Neural cell (in vitro differentiated cells): Measurements from ENCODE around the gene DAPK2. TPM values are rescaled to one million over a fixed set of nuclear protein-coding genes. Genes with fewer than 3 reads are reported as not detected.
"Not testable (repeated sequence)": the region's sequence is repeated elsewhere in the genome, so short reads cannot be mapped to it uniquely, and the experiment has no call there.

Experiments used
- H2AFZ ChIP-seq: fragments of 200-600, 300-800 bp; sonication (generic), shearing (Covaris generic); 2 replicates; pipeline ENCODE4 v1.6.0; 2014; ENCODE audit warnings: low read depth, mild to moderate bottlenecking, antibody characterized with exemption, low read length, moderate library complexity
- H3F3A ChIP-seq: fragments of 200-600 bp; shearing (Covaris generic); 2 replicates; pipeline ENCODE4 v1.6.1; 2016; ENCODE audit warnings: mild to moderate bottlenecking, moderate library complexity, mixed read lengths, antibody characterized with exemption, low read length; ENCODE audit not compliant: insufficient read depth, poor library complexity, severe bottlenecking
- H3K27ac ChIP-seq: fragments of 200-600, 300-800 bp; sonication (generic), shearing (Covaris generic); 2 replicates; pipeline ENCODE4 v1.5.1; 2014; ENCODE audit warnings: mild to moderate bottlenecking, low read length, moderate library complexity
- H3K27me3 ChIP-seq: fragments of 300-800, 200-600 bp; sonication (generic), shearing (Covaris generic); 2 replicates; pipeline ENCODE4 v1.6.0; 2014; ENCODE audit warnings: mild to moderate bottlenecking, low read depth, low read length, moderate library complexity; ENCODE audit not compliant: insufficient read depth
- H3K36me3 ChIP-seq: fragments of 300-800, 200-600 bp; sonication (generic), shearing (Covaris generic); 2 replicates; pipeline ENCODE4 v1.5.1; 2014; ENCODE audit warnings: mild to moderate bottlenecking, antibody characterized with exemption, low read length, moderate library complexity; ENCODE audit not compliant: insufficient read depth
- H3K4me2 ChIP-seq: fragments of 300-800, 200-600 bp; sonication (generic), shearing (Covaris generic); 2 replicates; pipeline ENCODE4 v1.6.0; 2014; ENCODE audit warnings: mild to moderate bottlenecking, low read length
- H3K4me3 ChIP-seq: fragments of 300-800, 200-600 bp; sonication (generic), shearing (Covaris generic); 2 replicates; pipeline ENCODE4 v1.5.1; 2014; ENCODE audit warnings: mild to moderate bottlenecking, low read length, moderate library complexity
- H3K79me2 ChIP-seq: fragments of 200-600 bp; shearing (Covaris generic); replicated peaks from 2 replicates; pipeline ENCODE4 v1.6.0; 2014; ENCODE audit warnings: mild to moderate bottlenecking, low read length, moderate library complexity; ENCODE audit not compliant: insufficient read depth
- H3K9ac ChIP-seq: fragments of 300-800, 200-600 bp; sonication (generic), shearing (Covaris generic); 2 replicates; pipeline ENCODE4 v1.6.1; 2016; ENCODE audit warnings: mild to moderate bottlenecking, low read length, mixed read lengths
- H3K9me2 ChIP-seq: fragments of 200-600 bp; shearing (Covaris generic); 2 replicates; pipeline ENCODE4 v1.6.1; 2016; ENCODE audit warnings: mild to moderate bottlenecking, low read length, mixed read lengths; ENCODE audit not compliant: insufficient read depth
- H3K9me3 ChIP-seq: fragments of 200-600, 300-800 bp; sonication (generic), shearing (Covaris generic); 2 replicates; pipeline ENCODE4 v1.6.1; 2016; ENCODE audit warnings: mild to moderate bottlenecking, mixed run types, low read length, moderate library complexity, mixed read lengths
- H4K20me1 ChIP-seq: fragments of 200-600 bp; shearing (Covaris generic); 2 replicates; pipeline ENCODE4 v1.6.1; 2016; ENCODE audit warnings: mild to moderate bottlenecking, mixed run types; ENCODE audit not compliant: insufficient read depth
- CTCF ChIP-seq: fragments of 450-650 bp; IDR thresholded peaks from 2 replicates; pipeline ENCODE4 v1.5.1; 2014; ENCODE audit warnings: antibody characterized with exemption, mild to moderate bottlenecking, moderate library complexity; ENCODE audit not compliant: poor library complexity, severe bottlenecking
- EP300 ChIP-seq: fragments of 450-650 bp; conservative IDR thresholded peaks from 2 replicates; pipeline ENCODE4 v1.6.1; 2014; ENCODE audit warnings: antibody characterized with exemption, mild to moderate bottlenecking, moderate library complexity; ENCODE audit not compliant: poor library complexity, severe bottlenecking
- EZH2 ChIP-seq: fragments of 200-600, 300-800 bp; shearing (Covaris generic), sonication (generic); IDR thresholded peaks from 2 replicates; pipeline ENCODE4 v1.6.1; 2014; ENCODE audit warnings: antibody characterized with exemption, low read length, borderline replicate concordance, mild to moderate bottlenecking; ENCODE audit not compliant: insufficient read depth, poor library complexity, severe bottlenecking
- MXI1 ChIP-seq: fragments of 450-650 bp; conservative IDR thresholded peaks from 2 replicates; pipeline ENCODE4 v1.6.1; 2014; ENCODE audit warnings: antibody characterized with exemption, mild to moderate bottlenecking; ENCODE audit not compliant: poor library complexity, severe bottlenecking
- POLR2AphosphoS5 ChIP-seq: IDR thresholded peaks from 2 replicates; pipeline ENCODE4 v1.6.1; 2012
- RAD21 ChIP-seq: fragments of 450-650 bp; conservative IDR thresholded peaks from 2 replicates; pipeline ENCODE4 v1.6.1; 2014; ENCODE audit warnings: antibody characterized with exemption, mild to moderate bottlenecking, moderate library complexity
- SMC3 ChIP-seq: fragments of 450-650 bp; conservative IDR thresholded peaks from 2 replicates; pipeline ENCODE4 v1.6.1; 2014; ENCODE audit warnings: antibody characterized with exemption, mild to moderate bottlenecking, moderate library complexity; ENCODE audit not compliant: poor library complexity
- TAF1 ChIP-seq: IDR thresholded peaks from 2 replicates; pipeline ENCODE4 v1.6.1; 2012; ENCODE audit warnings: low read depth
- polyA plus RNA-seq: library from polyadenylated mRNA; depleted of rRNA; stranded (reverse); fragments of >200 nt; gene quantifications from 2 replicates; pipeline ENCODE4 v1.2.3, GENCODE V29; 2014
- TF ChIP-seq, protein P1 (sequence below): IDR thresholded peaks from 2 replicates; pipeline ENCODE4 v1.6.1; 2012; ENCODE audit warnings: borderline replicate concordance

Gene DAPK2
- polyA plus RNA-seq, 1 donor from 2014 or later = 0.78 TPM

GRCh38 chr15:64089543-64090280 is 43.4 kb upstream of the DAPK2 start:
- H2AFZ ChIP-seq = no peak overlapping the region
- no peaks in the 10 kb centered on the region for H3K27me3 ChIP-seq
- no peak overlapping the region for H3K9ac ChIP-seq
- peaks cover 8% of the 10 kb centered on the region for H3K36me3 ChIP-seq
- H3K27ac ChIP-seq = no peak overlapping the region
- TF ChIP-seq MXI1 = no peak
- TF ChIP-seq POLR2AphosphoS5 = no peak
- no peak for TF ChIP-seq TAF1
- no peak for TF ChIP-seq EP300
- no peak for TF ChIP-seq RAD21
- no peak for TF ChIP-seq SMC3
- TF ChIP-seq, protein P1, sequence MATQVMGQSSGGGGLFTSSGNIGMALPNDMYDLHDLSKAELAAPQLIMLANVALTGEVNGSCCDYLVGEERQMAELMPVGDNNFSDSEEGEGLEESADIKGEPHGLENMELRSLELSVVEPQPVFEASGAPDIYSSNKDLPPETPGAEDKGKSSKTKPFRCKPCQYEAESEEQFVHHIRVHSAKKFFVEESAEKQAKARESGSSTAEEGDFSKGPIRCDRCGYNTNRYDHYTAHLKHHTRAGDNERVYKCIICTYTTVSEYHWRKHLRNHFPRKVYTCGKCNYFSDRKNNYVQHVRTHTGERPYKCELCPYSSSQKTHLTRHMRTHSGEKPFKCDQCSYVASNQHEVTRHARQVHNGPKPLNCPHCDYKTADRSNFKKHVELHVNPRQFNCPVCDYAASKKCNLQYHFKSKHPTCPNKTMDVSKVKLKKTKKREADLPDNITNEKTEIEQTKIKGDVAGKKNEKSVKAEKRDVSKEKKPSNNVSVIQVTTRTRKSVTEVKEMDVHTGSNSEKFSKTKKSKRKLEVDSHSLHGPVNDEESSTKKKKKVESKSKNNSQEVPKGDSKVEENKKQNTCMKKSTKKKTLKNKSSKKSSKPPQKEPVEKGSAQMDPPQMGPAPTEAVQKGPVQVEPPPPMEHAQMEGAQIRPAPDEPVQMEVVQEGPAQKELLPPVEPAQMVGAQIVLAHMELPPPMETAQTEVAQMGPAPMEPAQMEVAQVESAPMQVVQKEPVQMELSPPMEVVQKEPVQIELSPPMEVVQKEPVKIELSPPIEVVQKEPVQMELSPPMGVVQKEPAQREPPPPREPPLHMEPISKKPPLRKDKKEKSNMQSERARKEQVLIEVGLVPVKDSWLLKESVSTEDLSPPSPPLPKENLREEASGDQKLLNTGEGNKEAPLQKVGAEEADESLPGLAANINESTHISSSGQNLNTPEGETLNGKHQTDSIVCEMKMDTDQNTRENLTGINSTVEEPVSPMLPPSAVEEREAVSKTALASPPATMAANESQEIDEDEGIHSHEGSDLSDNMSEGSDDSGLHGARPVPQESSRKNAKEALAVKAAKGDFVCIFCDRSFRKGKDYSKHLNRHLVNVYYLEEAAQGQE = no peak
- TF ChIP-seq EZH2 = no peak
- no peak for TF ChIP-seq CTCF
- no peak overlapping the region for H3K4me2 ChIP-seq
- H3K9me3 ChIP-seq = no peaks in the 10 kb centered on the region
- H3K79me2 ChIP-seq = peaks cover 14% of the 10 kb centered on the region
- H3K9me2 ChIP-seq = no peaks in the 10 kb centered on the region
- no peaks in the 10 kb centered on the region for H3F3A ChIP-seq
- H3K4me3 ChIP-seq = no peak overlapping the region
- H4K20me1 ChIP-seq = no peaks in the 10 kb centered on the region

GRCh38 chr15:64082757-64083156 is 36.5 kb upstream of the DAPK2 start:
- Histone ChIP-seq H3K9me3 (no peaks in the 10 kb centered on the region), H2AFZ (no peak overlapping the region), H3K36me3 (peaks cover under 1% of the 10 kb centered on the region), H3K9ac (no peak overlapping the region), H4K20me1 (no peaks in the 10 kb centered on the region), H3K4me3 (no peak overlapping the region), H3K9me2 (no peaks in the 10 kb centered on the region), H3K27me3 (no peaks in the 10 kb centered on the region), H3K79me2 (no peaks in the 10 kb centered on the region), H3F3A (no peaks in the 10 kb centered on the region), H3K27ac (no peak overlapping the region), H3K4me2 (no peak overlapping the region)
- no peak for TF ChIP-seq RAD21
- TF ChIP-seq CTCF = no peak
- no peak for TF ChIP-seq TAF1
- no peak for TF ChIP-seq EZH2
- no peak for TF ChIP-seq MXI1
- no peak for TF ChIP-seq EP300
- TF ChIP-seq, protein P1 = no peak
- TF ChIP-seq POLR2AphosphoS5 = no peak
- TF ChIP-seq SMC3 = no peak

DNA sequence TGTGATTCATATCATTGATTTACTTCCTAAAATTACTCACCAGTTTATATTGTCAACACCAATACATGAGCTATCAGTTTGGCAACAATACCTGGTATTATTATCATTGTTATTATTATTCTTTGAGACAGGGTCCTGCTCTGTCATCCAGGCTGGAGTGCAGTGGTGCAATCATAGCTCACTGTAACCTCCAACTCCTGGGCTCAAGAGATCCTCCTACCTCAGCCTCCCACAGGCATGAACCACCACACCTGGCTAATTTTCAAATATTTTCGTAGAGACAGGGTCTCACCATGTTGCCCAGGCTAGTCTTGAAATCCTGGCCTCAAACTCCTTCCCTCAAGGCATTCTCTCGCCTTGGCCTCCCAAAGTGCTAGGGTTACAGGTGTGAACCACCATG is 27.2 kb upstream of the DAPK2 start:
- H4K20me1 ChIP-seq, H3K4me2 ChIP-seq, H3K27me3 ChIP-seq, H3K9me2 ChIP-seq, H3K9me3 ChIP-seq, H2AFZ ChIP-seq, H3K79me2 ChIP-seq, H3K4me3 ChIP-seq, H3K36me3 ChIP-seq, H3F3A ChIP-seq, H3K9ac ChIP-seq, H3K27ac ChIP-seq: not testable (repeated sequence)
